ENCODE results near the gene GRM8.

DNA sequence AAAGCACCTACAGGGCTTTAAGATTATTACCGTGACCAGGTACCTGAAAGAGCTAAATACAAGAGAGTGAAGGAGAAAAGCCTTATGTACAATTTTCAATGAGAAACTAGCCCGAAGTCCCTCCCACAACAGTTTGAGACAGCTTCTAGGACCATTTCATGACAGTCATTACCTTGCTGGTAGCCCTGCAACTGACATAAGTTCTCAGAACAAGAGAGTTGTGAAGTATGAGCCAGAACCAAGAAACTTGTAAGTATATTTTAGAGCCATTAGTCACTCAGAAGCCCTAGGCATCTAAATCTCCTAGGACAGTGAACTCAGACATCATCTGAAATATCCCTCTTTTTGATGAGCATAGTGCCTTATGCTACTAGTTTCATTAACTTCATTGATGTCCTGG lies 792.1 kb downstream of the GRM8 start:
- TF ChIP-seq, protein P1, sequence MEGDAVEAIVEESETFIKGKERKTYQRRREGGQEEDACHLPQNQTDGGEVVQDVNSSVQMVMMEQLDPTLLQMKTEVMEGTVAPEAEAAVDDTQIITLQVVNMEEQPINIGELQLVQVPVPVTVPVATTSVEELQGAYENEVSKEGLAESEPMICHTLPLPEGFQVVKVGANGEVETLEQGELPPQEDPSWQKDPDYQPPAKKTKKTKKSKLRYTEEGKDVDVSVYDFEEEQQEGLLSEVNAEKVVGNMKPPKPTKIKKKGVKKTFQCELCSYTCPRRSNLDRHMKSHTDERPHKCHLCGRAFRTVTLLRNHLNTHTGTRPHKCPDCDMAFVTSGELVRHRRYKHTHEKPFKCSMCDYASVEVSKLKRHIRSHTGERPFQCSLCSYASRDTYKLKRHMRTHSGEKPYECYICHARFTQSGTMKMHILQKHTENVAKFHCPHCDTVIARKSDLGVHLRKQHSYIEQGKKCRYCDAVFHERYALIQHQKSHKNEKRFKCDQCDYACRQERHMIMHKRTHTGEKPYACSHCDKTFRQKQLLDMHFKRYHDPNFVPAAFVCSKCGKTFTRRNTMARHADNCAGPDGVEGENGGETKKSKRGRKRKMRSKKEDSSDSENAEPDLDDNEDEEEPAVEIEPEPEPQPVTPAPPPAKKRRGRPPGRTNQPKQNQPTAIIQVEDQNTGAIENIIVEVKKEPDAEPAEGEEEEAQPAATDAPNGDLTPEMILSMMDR (IDR thresholded peaks at IDR 0.05), result no peak
- no peak for TF ChIP-seq POLR2AphosphoS5 (IDR thresholded peaks at IDR 0.05)

Data from suprapubic skin (tissue), 3 donors.